ENCODE measurements around the gene TCL1B.

DNA sequence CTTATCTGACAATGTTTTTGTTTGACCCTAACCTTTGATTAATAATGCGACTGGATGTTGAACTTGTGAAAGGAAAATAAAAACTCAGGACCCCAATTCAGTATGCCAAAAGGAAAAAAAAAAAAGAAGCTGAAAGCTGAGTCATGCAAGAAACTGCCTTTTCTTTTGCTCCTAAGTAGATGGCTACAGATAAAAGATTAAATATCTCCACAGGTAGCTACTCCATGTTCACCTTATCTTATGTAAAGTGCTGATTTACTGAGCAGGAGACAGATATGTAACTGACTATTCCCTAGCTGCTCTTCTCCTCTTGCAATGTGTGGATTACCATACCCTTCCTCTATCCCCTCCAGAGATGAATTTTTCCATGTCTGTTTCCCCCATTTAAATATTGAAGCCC lies 30.8 kb upstream of the TCL1B start:
- TF ChIP-seq, protein P1, sequence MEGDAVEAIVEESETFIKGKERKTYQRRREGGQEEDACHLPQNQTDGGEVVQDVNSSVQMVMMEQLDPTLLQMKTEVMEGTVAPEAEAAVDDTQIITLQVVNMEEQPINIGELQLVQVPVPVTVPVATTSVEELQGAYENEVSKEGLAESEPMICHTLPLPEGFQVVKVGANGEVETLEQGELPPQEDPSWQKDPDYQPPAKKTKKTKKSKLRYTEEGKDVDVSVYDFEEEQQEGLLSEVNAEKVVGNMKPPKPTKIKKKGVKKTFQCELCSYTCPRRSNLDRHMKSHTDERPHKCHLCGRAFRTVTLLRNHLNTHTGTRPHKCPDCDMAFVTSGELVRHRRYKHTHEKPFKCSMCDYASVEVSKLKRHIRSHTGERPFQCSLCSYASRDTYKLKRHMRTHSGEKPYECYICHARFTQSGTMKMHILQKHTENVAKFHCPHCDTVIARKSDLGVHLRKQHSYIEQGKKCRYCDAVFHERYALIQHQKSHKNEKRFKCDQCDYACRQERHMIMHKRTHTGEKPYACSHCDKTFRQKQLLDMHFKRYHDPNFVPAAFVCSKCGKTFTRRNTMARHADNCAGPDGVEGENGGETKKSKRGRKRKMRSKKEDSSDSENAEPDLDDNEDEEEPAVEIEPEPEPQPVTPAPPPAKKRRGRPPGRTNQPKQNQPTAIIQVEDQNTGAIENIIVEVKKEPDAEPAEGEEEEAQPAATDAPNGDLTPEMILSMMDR (IDR thresholded peaks at IDR 0.05; ENCODE audit: extremely low read depth in 1 of 2, insufficient read depth in 1 of 2, low read depth in 1 of 2, low read length in 2 of 2) = no peak
- TF ChIP-seq, protein P2, sequence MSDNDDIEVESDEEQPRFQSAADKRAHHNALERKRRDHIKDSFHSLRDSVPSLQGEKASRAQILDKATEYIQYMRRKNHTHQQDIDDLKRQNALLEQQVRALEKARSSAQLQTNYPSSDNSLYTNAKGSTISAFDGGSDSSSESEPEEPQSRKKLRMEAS (IDR thresholded peaks at IDR 0.05; ENCODE audit: insufficient read depth, insufficient read length) = no peak
- TF ChIP-seq POLR2A (IDR thresholded peaks at IDR 0.05; ENCODE audit: low read depth, low read length) (no peak), POLR2AphosphoS5 (IDR thresholded peaks at IDR 0.05; ENCODE audit: insufficient read depth, low read depth, low read length) (no peak)

Measured in endothelial cell of umbilical vein (primary cell).